Activated CD4-positive, alpha-beta T cell treated with anti-CD3 and anti-CD28 coated beads for 4 hours (primary cell): ENCODE results near the gene DBH.

Source experiments
- DNase-seq, 2 donors: peaks; one replicate each; pipeline ENCODE4 v3.0.0-alpha.2; 2020

DBH gene

DNA sequence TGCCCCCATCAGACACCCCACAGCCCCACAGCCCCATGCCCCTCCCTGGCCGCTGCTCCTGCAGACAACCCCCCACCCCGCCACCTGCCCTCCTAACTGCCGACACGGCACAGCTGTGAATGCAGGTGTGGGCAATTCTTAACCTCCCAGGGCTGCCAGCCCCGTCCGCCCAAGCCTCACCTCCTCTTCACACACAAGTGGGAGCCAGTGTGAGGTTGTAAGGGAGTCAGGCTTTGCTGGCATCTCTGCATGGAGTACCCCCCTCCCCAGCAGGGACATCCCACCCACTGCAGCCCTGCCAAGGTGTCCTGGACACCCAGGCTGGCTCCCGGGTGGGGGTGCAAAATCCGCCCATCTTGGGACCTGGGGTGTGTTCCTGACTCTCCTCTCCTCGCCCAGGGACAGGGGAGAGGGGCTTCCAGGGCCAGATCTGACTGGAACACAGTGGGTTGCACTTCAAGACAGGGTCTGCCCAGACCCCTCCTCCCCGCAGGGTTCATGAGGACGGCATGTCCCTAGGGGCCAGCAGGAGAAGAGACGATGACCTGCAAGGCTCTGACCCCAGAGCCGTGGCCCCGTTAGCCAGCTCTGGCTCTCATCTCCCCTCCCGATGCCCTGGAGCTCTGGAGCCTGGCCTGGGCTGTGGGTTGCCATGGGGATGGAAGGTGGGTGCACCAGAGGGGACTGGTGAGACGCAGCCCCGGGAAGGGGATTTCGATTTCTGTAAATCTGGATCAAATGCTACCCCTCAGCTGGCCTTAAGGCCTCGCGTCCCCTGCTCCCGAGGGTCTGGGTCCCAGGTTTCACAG is 67.6 kb downstream of the DBH start:
- no peak for DNase-seq

DNA sequence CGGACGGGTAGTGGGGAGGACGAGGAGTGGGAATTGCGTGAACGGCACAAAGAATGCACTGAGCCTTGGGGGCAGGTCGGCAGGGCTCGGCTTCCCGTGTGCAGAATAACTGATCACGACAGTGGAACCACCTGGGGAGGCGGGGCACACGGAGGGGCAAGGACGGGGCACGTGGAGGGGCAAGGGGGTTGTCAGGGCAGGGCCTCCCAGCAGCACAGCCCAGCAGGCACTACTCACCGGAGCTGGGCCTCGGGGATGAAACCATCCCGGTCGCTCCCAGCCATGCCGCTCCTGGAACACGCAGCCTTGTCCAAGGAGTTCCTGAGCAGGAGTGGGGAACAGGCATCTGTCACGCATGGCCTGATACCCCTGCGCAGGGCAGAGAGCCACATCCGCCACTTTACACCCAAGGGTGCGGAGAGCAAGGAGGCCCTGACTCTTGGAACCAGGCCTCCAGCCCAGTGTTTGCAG is 68.6 kb downstream of the DBH start:
- DNase-seq: no peak

DNA sequence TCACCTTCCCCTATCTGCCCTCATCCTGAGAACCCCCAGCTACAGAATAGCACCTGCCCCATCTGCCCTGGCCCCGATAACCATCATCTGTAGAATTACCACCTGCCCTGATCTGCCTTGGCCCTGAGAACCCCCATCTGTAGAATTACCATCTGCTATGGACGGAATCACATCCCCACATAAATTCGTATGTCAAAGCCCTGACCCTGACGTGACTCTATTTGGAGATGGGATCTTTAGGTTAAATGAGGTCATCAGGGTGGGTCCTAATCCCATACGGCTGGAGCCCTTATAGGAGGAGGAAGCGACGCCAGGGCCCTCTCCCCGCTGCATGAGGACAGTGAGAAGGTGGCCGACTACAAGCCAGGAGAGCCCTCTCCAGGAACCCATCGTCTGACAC is 69.4 kb downstream of the DBH start:
- DNase-seq: no peak

DNA sequence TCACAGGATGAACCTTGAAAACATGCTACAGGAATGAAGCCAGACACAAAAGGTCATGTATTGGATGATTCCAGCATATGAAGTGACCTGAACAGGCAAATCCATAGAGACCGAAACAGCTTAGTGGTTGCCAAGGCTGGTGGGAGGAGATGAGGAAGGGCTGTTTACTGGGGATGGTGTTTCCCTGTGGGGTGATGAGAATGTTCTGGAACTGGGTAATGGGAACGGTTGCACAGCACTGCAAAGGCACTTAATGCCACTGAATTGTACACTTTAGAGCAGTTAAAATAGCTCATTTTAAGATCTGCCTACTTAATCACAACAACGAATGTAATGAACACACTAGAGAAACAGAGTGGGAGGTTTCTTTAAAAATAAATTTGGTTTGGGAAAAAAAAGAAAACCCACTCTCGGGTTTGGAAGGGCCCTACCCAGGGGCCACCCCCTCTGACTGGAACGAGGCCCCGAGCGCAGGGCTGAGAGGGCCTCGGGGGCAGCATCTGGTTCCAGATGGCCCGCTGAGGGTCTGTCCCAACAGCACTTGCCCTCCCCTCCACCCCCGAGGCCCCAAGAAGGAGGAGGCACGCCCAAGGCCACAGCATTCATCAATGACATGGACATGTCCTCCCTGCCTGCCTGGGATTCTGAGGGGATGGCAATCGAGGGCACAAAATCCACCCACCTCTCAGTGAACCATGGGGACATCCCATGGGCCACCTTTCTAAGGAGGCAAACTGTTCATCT is 70.3 kb downstream of the DBH start:
- DNase-seq: no peak

DNA sequence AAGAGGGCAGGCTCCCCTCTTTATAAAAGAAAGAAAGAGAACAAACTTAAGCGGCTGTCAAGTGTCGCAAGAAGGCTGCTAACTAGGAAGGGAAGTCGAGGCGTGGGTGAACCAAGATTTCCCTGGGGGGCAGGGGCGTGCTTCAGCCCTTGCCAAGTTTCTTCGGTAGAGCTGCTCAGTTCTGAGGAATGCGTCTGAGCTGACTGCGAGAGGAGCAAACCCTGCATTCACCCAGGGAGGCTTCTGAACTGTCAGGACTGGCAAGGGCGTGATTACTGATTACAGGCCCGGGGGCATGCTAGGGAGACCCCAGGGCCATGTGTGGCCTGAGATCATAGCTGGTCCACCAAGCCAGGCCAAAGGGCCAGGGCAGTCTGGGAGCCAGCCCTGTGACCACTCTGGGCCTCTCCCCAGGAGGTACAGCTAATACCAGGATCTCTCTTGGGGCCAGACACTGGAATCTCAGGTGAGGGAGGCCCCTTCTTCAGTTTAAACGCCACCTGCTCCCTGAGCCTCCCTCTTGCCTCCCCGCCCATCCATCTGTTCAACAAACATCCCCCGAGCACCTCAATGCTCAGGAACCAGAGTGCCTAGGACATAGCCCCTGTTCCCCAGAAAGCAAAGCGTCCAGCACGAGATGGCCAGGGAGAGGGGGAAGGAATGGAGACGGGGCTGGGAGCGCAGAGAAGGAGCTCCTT is 71.1 kb downstream of the DBH start:
- DNase-seq: no peak

DNA sequence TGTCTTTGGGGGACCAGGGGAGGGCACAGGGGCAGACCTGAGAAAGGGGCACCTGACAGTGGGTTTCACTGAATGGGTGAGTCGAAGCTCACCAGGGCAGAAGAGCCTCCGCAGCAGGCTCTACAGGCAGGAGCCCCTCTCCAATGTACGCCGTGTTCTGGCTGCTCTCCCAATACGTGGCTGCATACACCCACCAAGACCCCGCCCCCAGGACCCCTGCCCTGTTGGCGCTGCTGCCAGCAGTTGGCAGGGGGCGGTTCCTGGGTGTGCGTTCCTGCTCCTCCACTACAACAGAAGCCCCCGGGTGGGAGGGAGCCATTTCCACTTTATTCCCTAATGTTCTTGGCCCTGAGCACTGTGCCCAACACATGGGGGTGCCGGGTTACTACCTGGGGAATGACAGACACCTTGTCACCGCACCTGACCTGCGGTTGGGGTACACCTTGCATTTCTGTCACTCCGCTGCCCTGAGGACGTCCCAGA is 71.6 kb downstream of the DBH start:
- no peak for DNase-seq

DNA sequence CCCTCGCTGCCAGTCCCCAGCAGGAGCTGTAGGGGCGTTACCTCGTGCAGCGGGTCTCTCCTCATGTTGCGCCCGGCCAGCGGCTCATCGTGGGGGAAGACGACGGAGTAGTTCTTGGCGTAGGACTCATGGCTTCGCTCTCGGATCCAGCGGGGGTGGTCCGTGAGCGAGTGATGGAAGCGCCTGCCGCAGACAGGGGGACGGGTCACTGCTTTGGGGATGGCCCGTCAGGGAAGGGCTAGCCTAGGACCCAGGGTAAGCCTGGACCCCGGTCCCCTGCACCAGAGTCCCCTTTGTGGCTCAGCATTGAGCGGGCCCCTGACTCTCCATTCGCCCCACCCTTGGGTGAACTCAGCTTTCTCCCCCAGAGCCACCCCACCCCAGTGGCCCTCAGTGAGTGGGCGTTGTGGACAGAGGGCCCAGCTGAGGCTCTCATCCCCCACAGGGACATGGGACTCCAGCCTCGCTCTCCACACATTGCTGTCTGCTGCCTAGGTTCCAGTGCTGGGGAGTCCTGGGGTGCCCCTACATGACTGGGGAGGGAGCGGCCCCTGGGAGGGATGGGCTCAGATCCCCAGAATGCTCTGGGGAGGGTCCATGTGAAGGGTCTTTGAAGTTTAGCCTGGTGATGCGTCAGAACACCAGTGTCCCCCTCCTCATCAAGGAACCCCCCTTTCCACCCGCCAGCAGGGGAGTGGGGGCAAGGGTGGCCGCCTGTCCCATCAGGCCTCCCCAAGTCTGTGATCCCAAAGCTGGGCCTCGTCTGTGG is 72.3 kb downstream of the DBH start:
- DNase-seq: no peak
